Measurements from ENCODE around the gene TMEM179B. TPM values are rescaled to one million over a fixed set of nuclear protein-coding genes. Genes with fewer than 3 reads are reported as not detected.

Gene TMEM179B
- total and polyA plus RNA-seq, 2 of the 13 experiments (the other 11 are each of a cell fraction or from before 2014, with no cell fraction given) = 24.8 to 25.7 TPM

GRCh38 chr11:62805076-62805892, 18.1 kb downstream of the TMEM179B start, which contains the start of gene NXF1 (continued):
- TF ChIP-seq RERE (CRISPR knock-in tag; IDR thresholded peaks at IDR 0.05; ENCODE audit: low read depth) = 0 out of 2 replicates have a peak, but pooled peaks have one; percentile 33
- TF ChIP-seq HNF1B (CRISPR knock-in tag; IDR thresholded peaks at IDR 0.05) = peak; percentile 74
- TF ChIP-seq GLI4 (CRISPR knock-in tag; IDR thresholded peaks at IDR 0.05; ENCODE audit: borderline replicate concordance) = peak; percentile 5; the same call in 1 of the 2 replicates
- peak; percentile 29; the same call in 1 of the 2 replicates for TF ChIP-seq FOXP4 (CRISPR knock-in tag; IDR thresholded peaks at IDR 0.05)
- TF ChIP-seq PCBP1 (IDR thresholded peaks at IDR 0.05; ENCODE audit: borderline replicate concordance, low read depth, low read length) = no peak
- TF ChIP-seq POLR2G (IDR thresholded peaks at IDR 0.05; ENCODE audit: low read depth, low read length) = peak; percentile 100
- TF ChIP-seq ZFP90 (CRISPR knock-in tag; IDR thresholded peaks at IDR 0.05; ENCODE audit: borderline replicate concordance) = peak; percentile 85; the same call in 1 of the 2 replicates
- TF ChIP-seq MXD1 (CRISPR knock-in tag; IDR thresholded peaks at IDR 0.05) = peak; percentile 81
- peak; percentile 75 for TF ChIP-seq TFE3 (CRISPR knock-in tag; IDR thresholded peaks at IDR 0.05)
- TF ChIP-seq YEATS2 (CRISPR knock-in tag; IDR thresholded peaks at IDR 0.05; ENCODE audit: borderline replicate concordance) = peak; percentile 89; the same call in 1 of the 2 replicates
- peak; percentile 78; the same call in 1 of the 2 replicates for TF ChIP-seq ZNF746 (CRISPR knock-in tag; IDR thresholded peaks at IDR 0.05)
- TF ChIP-seq CBX1 (IDR thresholded peaks at IDR 0.05; ENCODE audit: low read depth) = peak; percentile 81
- peak; percentile 88 for TF ChIP-seq ZBTB38 (CRISPR knock-in tag; IDR thresholded peaks at IDR 0.05)
- 0 out of 2 replicates have a peak, but pooled peaks have one; percentile 55 for TF ChIP-seq HNRNPL (IDR thresholded peaks at IDR 0.05; ENCODE audit: low read depth, low read length)
- TF ChIP-seq RFXAP (CRISPR knock-in tag; IDR thresholded peaks at IDR 0.05; ENCODE audit: borderline replicate concordance) = peak; percentile 87; the same call in 1 of the 2 replicates
- 0 out of 2 replicates have a peak, but pooled peaks have one; percentile 57 for TF ChIP-seq TP53 (CRISPR knock-in tag; conservative IDR thresholded peaks at IDR 0.05)
- TF ChIP-seq ELF3 (CRISPR knock-in tag; IDR thresholded peaks at IDR 0.05) = peak; percentile 79
